ENCODE data around the gene TMEM81.

The TMEM81 gene

GRCh38 chr1:205057808-205058575, 26.3 kb downstream of the TMEM81 start:
- no peak for DNase-seq

- DNase-seq: no peak
Measured at GRCh38 chr1:205056956-205057568, 27.2 kb downstream of the TMEM81 start.

- no peak for DNase-seq
Measured at GRCh38 chr1:205056188-205056611, 28.1 kb downstream of the TMEM81 start.

- DNase-seq: no peak
Measured at GRCh38 chr1:205054013-205054412, 30.2 kb downstream of the TMEM81 start.

- DNase-seq: no peak
Measured at GRCh38 chr1:205053296-205053695, 31.0 kb downstream of the TMEM81 start.

- no peak for DNase-seq
Measured at GRCh38 chr1:205052690-205053089, 31.6 kb downstream of the TMEM81 start.

GRCh38 chr1:205049479-205049878, 34.8 kb downstream of the TMEM81 start:
- DNase-seq: no peak

- no peak for DNase-seq
Measured at GRCh38 chr1:205048382-205048781, 35.9 kb downstream of the TMEM81 start.

GRCh38 chr1:205047764-205048231, 36.5 kb downstream of the TMEM81 start:
- no peak for DNase-seq

GRCh38 chr1:205046870-205047269, 37.4 kb downstream of the TMEM81 start:
- no peak for DNase-seq

- DNase-seq: no peak
Measured at GRCh38 chr1:205045146-205045545, 39.1 kb downstream of the TMEM81 start.

- DNase-seq: no peak
Measured at GRCh38 chr1:205044741-205045140, 39.5 kb downstream of the TMEM81 start.

GRCh38 chr1:205043866-205044265, 40.4 kb downstream of the TMEM81 start:
- no peak for DNase-seq

- no peak for DNase-seq
Measured at GRCh38 chr1:205042911-205043806, 41.1 kb downstream of the TMEM81 start, which contains the start of gene CNTN2. CNTN2 (plus strand) TSS chr1:205043212; CDS start chr1:205053186, 9,974 bp downstream.

GRCh38 chr1:205041998-205042910, 42.0 kb downstream of the TMEM81 start:
- DNase-seq: no peak

- no peak for DNase-seq
Measured at GRCh38 chr1:205041001-205041715, 43.1 kb downstream of the TMEM81 start.

- DNase-seq: no peak
Measured at GRCh38 chr1:205038132-205038786, 46.0 kb downstream of the TMEM81 start.

GRCh38 chr1:205037539-205037938, 46.7 kb downstream of the TMEM81 start:
- no peak for DNase-seq
